ENCODE measurements around the gene COG7. TPM values are rescaled to one million over a fixed set of nuclear protein-coding genes. Genes with fewer than 3 reads are reported as not detected.
"Not testable (repeated sequence)": the region's sequence is repeated elsewhere in the genome, so short reads cannot be mapped to it uniquely, and the experiment has no call there.

COG7 gene
- total RNA-seq, 4 donors from 2014 or later = 37.1 to 121 (median 54.6) TPM

DNA sequence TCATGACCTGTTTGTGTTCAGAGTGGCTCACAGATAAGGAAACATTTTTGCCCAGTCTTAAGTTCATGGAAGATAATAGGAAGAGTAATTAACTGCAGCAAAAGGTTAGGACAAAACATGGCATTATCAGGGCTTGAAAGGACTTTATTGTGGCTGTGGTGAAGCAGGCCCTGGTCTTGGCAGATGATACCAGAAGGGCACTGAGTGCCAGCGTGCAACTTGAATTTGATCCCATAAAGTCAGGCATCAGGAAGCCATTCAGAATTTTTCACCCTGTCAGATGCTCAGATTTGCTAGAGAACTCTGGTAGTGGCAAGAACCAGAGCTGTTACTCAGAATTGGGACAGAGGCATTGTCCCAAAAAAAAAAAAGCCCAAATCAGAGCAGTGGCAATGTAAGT lies 11.2 kb upstream of the COG7 start:
- H3K4me3 ChIP-seq = no peak overlapping the region
- intact Hi-C loops (cut with DNase I; ENCODE audit: low total_unique reads) (no loop called here), in situ Hi-C loops (cut with MboI; ENCODE audit: low pct_ligation_motif_present in 1 of 4, low pct_unique_long_range_greater_than_20kb in 1 of 4, low sequenced_read_pairs in 3 of 4) (no loop called here)
- no peak for DNase-seq
- H3K27me3 ChIP-seq = no peaks in the 10 kb centered on the region
- H3K9me3 ChIP-seq = no peaks in the 10 kb centered on the region
- H3K36me3 ChIP-seq = peaks cover 0 to 25% (median 6%) of the 10 kb centered on the region in 4 donors
- WGBS, 2 donors (ENCODE audit: low coverage in 1 of 2) = 84% methylated on average over 1 of the region's 1 CpG; no CpG with 5 or more reads in 1 of the 2 donors
- H3K27ac ChIP-seq = no peak overlapping the region
- TF ChIP-seq, protein P1, sequence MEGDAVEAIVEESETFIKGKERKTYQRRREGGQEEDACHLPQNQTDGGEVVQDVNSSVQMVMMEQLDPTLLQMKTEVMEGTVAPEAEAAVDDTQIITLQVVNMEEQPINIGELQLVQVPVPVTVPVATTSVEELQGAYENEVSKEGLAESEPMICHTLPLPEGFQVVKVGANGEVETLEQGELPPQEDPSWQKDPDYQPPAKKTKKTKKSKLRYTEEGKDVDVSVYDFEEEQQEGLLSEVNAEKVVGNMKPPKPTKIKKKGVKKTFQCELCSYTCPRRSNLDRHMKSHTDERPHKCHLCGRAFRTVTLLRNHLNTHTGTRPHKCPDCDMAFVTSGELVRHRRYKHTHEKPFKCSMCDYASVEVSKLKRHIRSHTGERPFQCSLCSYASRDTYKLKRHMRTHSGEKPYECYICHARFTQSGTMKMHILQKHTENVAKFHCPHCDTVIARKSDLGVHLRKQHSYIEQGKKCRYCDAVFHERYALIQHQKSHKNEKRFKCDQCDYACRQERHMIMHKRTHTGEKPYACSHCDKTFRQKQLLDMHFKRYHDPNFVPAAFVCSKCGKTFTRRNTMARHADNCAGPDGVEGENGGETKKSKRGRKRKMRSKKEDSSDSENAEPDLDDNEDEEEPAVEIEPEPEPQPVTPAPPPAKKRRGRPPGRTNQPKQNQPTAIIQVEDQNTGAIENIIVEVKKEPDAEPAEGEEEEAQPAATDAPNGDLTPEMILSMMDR (IDR thresholded peaks at IDR 0.05) = no peak
- TF ChIP-seq POLR2AphosphoS5 (IDR thresholded peaks at IDR 0.05) (no peak), POLR2A (IDR thresholded peaks at IDR 0.05) (no peak)
- peaks cover 0 to 7% (median 4%) of the 10 kb centered on the region in 4 donors for H3K4me1 ChIP-seq

DNA sequence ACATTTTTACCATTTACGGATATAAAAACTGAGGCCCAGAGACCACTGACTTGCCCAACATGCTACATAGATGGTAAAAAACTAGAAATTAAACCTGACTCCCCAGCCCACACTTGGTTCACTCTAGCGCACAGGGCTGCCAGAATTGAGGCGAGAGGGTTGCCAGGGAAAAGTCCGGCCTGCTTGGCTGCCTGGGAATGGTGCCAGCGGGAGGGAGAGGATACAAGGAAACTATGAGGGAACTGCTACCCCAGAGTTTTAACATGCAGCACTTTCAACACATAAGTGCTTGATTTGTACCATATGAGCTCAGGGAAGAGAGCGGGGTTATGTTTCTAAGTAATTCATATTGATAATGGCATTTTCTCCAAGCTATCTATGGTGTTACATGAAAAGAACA lies 10.0 kb upstream of the COG7 start:
- Histone ChIP-seq H3K27ac (peak overlapping the region in 3 of 4 donors; percentile 10 to 40 (median 12)), H3K36me3 (peaks cover 0 to 14% (median 6%) of the 10 kb centered on the region in 4 donors)
- WGBS, 2 donors (ENCODE audit: low coverage in 1 of 2) = 32 to 40% methylated on average over 1 to 6 of the region's 6 CpGs
- H3K27me3 ChIP-seq; H3K4me1 ChIP-seq; H3K4me3 ChIP-seq; H3K9me3 ChIP-seq; intact Hi-C loops (cut with DNase I; ENCODE audit: low total_unique reads); in situ Hi-C loops (cut with MboI; ENCODE audit: low pct_ligation_motif_present in 1 of 4, low pct_unique_long_range_greater_than_20kb in 1 of 4, low sequenced_read_pairs in 3 of 4): not testable (repeated sequence)
- DNase-seq = peak; percentile 80
- TF ChIP-seq POLR2AphosphoS5 (IDR thresholded peaks at IDR 0.05) = peak in 1 of 3 donors; percentile 27

DNA sequence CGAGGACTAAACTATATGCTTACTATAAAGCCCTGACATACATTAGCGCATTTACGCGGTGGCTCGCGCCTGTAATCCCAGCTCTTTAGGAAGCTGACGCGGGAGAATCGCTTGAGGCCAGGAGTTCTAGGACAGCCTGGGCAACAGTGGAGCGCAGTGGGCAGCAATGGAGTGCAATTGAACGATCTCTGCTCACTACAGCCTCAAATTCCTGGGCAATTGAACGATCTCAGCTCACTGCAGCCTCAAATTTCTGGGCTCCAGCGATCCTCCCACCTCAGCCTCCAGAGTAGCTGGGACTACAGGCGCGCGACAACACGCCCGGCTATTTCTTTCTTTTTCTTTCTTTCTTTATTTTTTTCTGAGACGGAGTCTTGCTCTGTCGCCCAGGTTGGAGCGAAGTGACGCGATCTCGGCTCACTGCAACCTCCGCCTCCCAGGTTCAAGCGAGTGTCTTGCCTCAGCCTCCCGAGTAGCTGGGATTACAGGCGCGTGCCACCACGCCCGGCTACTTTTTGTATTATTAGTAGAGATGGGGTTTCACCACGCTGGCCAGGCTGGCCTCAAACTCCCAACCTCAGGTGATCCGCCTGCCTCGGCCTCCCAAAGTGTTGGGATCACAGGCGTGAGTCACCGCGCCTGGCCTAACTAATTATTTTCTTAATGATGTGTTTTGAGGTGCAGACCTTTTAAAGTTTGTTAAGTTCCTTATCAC lies 506 bp upstream of the COG7 start:
- H3K27me3 ChIP-seq = no peaks in the 10 kb centered on the region
- peaks cover 9 to 50% (median 23%) of the 10 kb centered on the region in 4 donors for H3K4me1 ChIP-seq
- peak overlapping the region; percentile 84 to 92 (median 88) for H3K27ac ChIP-seq
- intact Hi-C loops (cut with DNase I; ENCODE audit: low total_unique reads) = no loop called here
- H3K4me3 ChIP-seq = peak overlapping the region; percentile 53 to 88 (median 68)
- no peaks in the 10 kb centered on the region for H3K9me3 ChIP-seq
- TF ChIP-seq POLR2AphosphoS5 (IDR thresholded peaks at IDR 0.05) = no peak
- TF ChIP-seq POLR2A (IDR thresholded peaks at IDR 0.05) = no peak
- WGBS, 2 donors (ENCODE audit: low coverage in 1 of 2) = 60 to 61% methylated on average over 3 to 37 of the region's 37 CpGs
- in situ Hi-C loops (cut with MboI; ENCODE audit: low pct_ligation_motif_present in 1 of 4, low pct_unique_long_range_greater_than_20kb in 1 of 4, low sequenced_read_pairs in 3 of 4) = no loop called here
- no peak for DNase-seq
- H3K36me3 ChIP-seq = no peaks in the 10 kb centered on the region

DNA sequence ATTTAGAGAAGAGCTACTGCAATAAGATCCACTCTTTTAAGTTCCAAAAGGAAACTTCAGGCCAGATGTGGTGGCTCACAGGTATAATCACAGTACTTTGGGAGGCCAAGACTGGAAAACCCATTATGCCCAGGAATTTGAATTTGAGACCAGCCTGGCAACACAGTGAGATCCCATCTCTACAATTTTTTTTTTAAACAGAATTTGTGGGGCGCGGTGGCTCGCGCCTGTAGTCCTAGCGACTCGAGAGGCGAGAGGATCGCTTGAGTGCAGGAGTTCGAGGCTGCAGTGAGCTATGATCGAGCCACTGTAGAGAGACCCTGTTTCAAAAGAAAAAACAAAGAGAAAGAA lies 793 bp downstream of the COG7 start:
- DNase-seq = no peak
- Histone ChIP-seq H3K27ac (peak overlapping the region; percentile 84 to 92 (median 88)), H3K4me3 (peak overlapping the region; percentile 53 to 88 (median 68)), H3K9me3 (no peaks in the 10 kb centered on the region), H3K4me1 (peaks cover 9 to 58% (median 29%) of the 10 kb centered on the region in 4 donors), H3K36me3 (no peaks in the 10 kb centered on the region), H3K27me3 (no peaks in the 10 kb centered on the region)
- intact Hi-C loops (cut with DNase I; ENCODE audit: low total_unique reads) = no loop called here
- in situ Hi-C loops (cut with MboI; ENCODE audit: low pct_ligation_motif_present in 1 of 4, low pct_unique_long_range_greater_than_20kb in 1 of 4, low sequenced_read_pairs in 3 of 4) = no loop called here
- WGBS, 2 donors (ENCODE audit: low coverage in 1 of 2) = 0 to 4% methylated on average over 10 of the region's 10 CpGs
- TF ChIP-seq POLR2AphosphoS5 (IDR thresholded peaks at IDR 0.05) = no peak
- TF ChIP-seq, protein P1 (IDR thresholded peaks at IDR 0.05) = no peak
- TF ChIP-seq POLR2A (IDR thresholded peaks at IDR 0.05) = no peak
- TF ChIP-seq EP300 (IDR thresholded peaks at IDR 0.05; ENCODE audit: low read depth) = no peak

DNA sequence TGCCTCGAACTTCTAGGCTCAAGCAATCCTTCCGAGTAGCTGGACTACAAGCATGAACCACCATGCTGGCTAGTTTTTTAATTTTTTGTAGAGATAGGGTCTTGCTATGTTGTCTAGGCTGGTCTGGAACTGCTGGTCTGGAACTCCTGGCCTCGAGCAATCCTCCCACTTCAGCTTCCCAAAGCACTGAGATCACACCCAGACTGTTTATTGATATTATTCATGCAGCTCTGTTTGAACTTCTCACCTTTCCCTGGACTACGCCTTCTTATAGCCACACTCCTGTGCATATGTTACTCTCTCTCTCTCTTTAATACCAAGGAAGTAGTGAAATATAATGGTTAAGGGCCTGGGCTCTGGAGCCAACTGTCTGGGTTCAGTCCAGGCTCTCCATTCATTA lies 4.6 kb downstream of the COG7 start:
- Histone ChIP-seq H3K27me3 (no peaks in the 10 kb centered on the region), H3K27ac (peak overlapping the region; percentile 50 to 68 (median 66)), H3K9me3 (no peaks in the 10 kb centered on the region), H3K4me1 (peaks cover 6 to 47% (median 24%) of the 10 kb centered on the region in 4 donors), H3K36me3 (peaks cover 0 to 14% (median 5%) of the 10 kb centered on the region in 4 donors), H3K4me3 (no peak overlapping the region)
- peak; percentile 21 for DNase-seq
- in situ Hi-C loops (cut with MboI; ENCODE audit: low pct_ligation_motif_present in 1 of 4, low pct_unique_long_range_greater_than_20kb in 1 of 4, low sequenced_read_pairs in 3 of 4) (no loop called here), intact Hi-C loops (cut with DNase I; ENCODE audit: low total_unique reads) (no loop called here)
- peak in 1 of 3 donors; percentile 61 for TF ChIP-seq POLR2AphosphoS5 (IDR thresholded peaks at IDR 0.05)
- TF ChIP-seq POLR2A (IDR thresholded peaks at IDR 0.05) = peak; percentile 22
- TF ChIP-seq, protein P1 (IDR thresholded peaks at IDR 0.05) = no peak
- TF ChIP-seq EP300 (IDR thresholded peaks at IDR 0.05; ENCODE audit: low read depth) = no peak
- WGBS, 2 donors (ENCODE audit: low coverage in 1 of 2) = 44 to 64% methylated on average over 4 of the region's 4 CpGs

DNA sequence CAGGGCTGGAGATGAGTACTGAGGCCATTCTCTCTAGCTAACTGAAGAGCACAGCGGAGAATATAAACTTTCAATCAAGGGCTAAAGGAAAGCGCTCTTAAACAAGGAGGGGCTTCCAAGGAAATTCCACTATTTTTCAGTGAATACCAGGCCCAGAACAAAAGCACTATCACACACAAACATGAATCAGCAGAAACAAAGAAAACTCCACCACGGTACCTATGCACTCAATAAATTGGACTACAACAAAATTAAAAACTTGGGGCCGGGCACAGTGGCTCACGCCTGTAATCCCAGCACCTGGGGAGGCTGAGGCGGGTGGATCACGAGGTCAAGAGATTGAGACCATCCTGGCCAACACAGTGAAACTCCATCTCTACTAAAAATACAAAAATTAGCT lies 15.4 kb downstream of the COG7 start:
- Histone ChIP-seq H3K4me1 (peaks cover 6 to 24% (median 16%) of the 10 kb centered on the region in 4 donors), H3K36me3 (peaks cover 0 to 32% (median 11%) of the 10 kb centered on the region in 4 donors)
- DNase-seq; H3K27me3 ChIP-seq; H3K4me3 ChIP-seq; intact Hi-C loops (cut with DNase I; ENCODE audit: low total_unique reads); H3K9me3 ChIP-seq; H3K27ac ChIP-seq: not testable (repeated sequence)
- WGBS, 2 donors (ENCODE audit: low coverage in 1 of 2) = 95 to 100% methylated on average over 2 to 7 of the region's 7 CpGs
- in situ Hi-C loops (cut with MboI; ENCODE audit: low pct_ligation_motif_present in 1 of 4, low pct_unique_long_range_greater_than_20kb in 1 of 4, low sequenced_read_pairs in 3 of 4) = loop anchor here in 3 of 4 donors (5.0 to 10.0 kb wide), 3 partner anchors 253 to 263 kb away; partner anchors contain the start of gene SCNN1G (in 2 of the 3)

All from transverse colon (tissue), 4 donors.